HG02840 (cell line): ENCODE measurements around the gene B9D2.
"Not testable (repeated sequence)": the region's sequence is repeated elsewhere in the genome, so short reads cannot be mapped to it uniquely, and the experiment has no call there.

Source experiments
- ATAC-seq: cut with Tn5 transposase; IDR thresholded peaks from one replicate; pipeline ENCODE4 v1.9.1; 2021; ENCODE audit warnings: mild to moderate bottlenecking, moderate library complexity, moderate number of reproducible peaks; ENCODE audit not compliant: unreplicated experiment, low FRiP score

The B9D2 gene

GRCh38 chr19:41392775-41393174 lies 28.8 kb upstream of the B9D2 start:
- ATAC-seq: no peak

GRCh38 chr19:41391618-41392017 lies 27.7 kb upstream of the B9D2 start:
- no peak for ATAC-seq

- ATAC-seq: no peak
These were observed 22.5 kb upstream of the B9D2 start for GRCh38 chr19:41386442-41386841.

GRCh38 chr19:41384351-41384750 lies 20.4 kb upstream of the B9D2 start:
- no peak for ATAC-seq

- not testable (repeated sequence) for ATAC-seq
These were observed 17.6 kb upstream of the B9D2 start for GRCh38 chr19:41381536-41381935.

DNA sequence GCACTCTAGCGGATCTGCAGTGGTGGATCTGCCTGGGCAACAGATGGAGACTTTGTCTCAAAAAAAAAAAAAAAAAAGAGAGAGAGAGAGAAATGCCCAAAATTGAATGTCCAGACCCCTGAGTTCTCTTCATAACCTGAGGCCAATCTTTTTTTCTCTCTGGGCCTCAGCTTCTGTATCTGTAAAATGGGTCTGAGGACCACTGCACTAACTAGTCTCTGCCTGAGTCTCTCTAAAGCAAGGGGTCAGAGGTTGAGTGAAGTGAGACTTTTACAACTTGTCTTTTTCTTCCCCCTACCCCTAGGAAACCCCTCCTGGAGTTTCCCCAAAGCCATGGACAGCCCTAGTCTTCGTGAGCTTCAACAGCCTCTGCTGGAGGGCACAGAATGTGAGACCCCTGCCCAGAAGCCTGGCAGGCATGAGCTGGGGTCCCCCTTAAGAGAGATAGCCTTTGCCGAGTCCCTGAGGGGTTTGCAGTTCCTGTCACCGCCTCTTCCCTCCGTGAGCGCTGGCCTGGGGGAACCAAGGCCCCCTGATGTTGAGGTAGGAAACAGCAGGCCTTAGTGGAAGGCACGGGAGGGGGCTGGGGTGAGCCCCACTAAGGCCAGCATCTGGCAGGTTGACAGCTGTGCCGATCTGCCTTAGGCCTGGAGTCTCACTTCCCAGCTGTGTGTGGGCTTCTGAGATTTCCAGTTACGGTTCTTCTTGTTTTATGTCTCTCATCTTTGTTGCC lies 14.2 kb upstream of the B9D2 start:
- no peak for ATAC-seq

DNA sequence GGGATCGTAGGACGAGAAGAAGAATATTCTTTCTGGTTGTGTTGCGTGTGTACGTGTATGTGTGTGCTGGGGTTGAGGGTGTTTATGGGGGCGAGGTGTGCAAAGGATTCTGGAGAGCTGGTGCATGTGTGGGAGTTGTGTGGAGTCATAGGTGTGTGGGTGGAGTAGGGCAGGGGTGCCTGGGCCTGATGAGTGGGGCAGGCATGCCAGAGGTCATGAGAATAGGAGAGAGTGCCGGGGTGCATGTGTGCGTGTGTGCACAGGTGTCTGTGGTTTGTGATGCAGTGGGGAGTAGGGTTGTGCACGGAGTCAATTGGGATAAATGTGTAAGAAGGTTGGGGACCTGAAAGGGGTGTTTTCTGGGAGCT lies 13.0 kb upstream of the B9D2 start:
- ATAC-seq: no peak

GRCh38 chr19:41376241-41376997 lies 12.5 kb upstream of the B9D2 start, which contains the start of gene TMEM91:
TMEM91 (plus strand) TSS chr19:41376533; CDS start chr19:41378310, 1,777 bp downstream.
- no peak for ATAC-seq

GRCh38 chr19:41373993-41374392 lies 10.0 kb upstream of the B9D2 start:
- no peak for ATAC-seq

- ATAC-seq: no peak
These were observed 8.6 kb upstream of the B9D2 start for GRCh38 chr19:41372501-41372900.

DNA sequence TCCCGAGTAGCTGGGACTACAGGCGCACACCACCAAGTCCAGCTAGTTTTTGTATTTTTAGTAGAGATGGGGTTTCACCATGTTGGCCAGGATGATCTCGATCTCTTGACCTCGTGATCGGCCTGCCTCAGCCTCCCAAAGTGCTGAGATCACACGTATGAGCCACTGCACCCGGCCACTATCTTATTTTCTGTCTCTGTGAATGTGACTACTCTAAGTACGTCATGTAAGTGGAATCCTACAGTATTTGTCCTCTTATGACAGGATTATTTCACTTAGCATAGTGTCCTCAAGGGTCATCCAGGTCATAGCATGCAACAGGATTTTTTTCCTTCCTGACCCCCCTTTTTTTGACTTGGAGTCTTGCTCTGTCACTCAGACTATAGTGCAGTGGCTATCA lies 7.6 kb upstream of the B9D2 start:
- no peak for ATAC-seq

DNA sequence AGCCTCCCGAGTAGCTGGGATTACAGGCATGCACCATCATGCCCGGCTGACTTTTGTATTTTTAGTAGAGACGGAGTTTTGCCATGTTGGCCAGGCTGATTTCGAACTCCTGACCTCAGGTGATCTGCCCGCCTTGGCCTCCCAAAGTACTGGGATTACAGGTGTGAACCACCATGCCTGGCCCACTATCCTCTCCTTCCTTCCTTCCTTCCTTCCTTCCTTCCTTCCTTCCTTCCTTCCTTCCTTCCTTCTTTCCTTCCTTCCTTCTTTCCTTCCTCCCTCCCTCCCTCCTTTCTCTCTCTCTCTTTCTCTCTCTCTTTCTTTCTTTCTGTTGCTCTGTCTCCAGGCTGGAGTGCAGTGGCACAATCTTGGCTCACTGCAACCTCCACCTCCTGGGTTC lies 7.2 kb upstream of the B9D2 start:
- ATAC-seq: not testable (repeated sequence)

- ATAC-seq: no peak
These were observed 5.8 kb upstream of the B9D2 start for GRCh38 chr19:41369769-41370168.

DNA sequence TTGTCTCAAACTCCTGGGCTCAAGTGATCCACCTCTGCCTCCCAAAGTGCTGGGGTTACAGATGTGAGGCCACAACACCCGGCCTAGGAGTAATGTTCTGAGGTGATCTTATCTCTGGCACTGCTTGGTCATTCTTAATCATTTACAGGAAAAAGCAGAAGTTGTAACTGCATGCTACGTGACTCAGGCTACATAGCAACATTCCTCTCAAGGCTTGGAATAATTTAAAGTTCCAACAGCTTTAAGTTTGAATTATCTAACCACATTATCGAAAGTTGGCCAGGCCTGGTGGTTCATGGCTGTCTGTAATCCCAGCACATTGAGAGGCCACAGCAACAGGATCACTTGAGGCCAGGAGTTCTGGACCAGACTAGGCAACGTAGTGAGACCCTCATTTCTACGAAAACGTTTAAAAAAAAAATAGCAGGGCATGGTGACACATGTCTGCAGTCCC lies 3.9 kb upstream of the B9D2 start:
- no peak for ATAC-seq

DNA sequence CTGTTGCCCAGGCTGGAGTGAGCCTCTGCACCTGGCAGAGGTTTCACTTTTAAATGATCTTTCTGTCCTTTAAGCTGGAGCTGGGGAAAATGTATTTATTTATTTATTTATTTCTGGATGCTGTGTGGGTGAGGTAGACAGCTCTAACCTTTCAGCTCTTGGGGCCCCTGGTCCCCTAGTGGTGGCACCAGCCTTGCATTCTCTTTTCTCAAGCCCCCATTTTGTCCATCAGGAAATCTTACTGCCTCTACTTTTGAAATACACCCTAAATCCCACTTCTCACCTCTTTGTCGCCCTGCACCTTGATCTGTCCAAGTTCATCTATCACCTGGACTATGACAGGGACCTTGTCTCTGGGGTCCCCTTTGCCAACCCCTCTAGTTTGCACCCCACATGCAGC lies 2.1 kb upstream of the B9D2 start:
- no peak for ATAC-seq

DNA sequence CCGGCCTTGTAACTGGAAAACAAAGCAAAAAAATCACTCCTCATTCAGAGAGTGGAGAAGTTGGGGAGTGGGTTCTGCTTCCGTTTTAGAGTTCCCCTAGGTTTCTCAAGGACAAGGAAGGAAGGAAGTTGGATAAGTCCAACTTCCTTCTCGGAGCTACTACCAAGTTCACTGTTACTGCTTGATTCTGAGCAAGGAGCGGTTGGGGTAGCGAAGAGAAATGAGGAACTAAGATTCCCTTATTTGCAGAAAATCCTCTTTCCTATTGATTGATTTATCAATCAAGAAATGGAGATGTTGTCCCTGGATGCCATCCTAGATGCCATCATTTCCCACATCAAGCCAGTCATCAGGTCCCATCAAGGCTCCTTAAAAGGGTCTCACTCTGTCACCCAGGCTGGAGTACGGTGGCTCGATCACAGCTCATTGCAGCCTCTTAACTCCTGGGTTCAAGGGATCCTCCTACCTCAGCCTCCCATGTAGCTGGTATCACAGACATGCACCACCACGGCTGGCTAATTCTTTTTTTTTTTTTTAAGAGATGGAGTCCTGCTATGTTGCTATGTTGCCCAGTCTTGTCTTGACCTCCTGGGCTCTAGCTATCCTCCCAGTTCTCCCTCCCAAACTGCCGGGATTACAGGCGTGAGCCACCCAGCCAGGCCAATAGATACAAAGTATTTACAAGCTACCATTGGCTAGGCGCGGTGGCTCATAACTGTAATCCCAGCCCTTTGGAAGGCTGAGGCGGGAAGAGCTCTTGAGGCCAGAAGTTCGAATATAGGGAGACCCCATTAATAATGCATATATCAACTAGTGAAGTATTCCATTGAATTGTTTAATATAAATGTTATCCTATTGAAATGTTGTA lies 809 bp upstream of the B9D2 start:
- ATAC-seq: no peak

DNA sequence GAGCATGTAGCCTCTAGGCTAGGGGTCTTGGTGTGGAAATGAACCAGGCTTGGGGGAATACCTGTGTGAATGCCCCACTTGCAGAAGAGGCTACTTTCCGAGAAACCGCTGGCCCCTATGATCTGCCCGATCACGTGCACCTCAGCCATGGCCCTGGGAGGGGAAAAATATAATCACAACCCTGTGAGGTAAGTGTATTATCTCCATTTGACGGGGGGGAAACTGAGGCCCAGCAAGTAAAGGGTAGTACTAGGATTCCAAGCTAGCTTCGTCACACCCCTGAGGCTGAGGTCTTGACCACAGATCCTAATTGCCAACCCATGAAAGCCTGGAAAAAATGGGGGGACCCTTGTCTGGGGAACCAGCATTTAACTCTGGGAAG lies 587 bp downstream of the B9D2 start:
- ATAC-seq: no peak

DNA sequence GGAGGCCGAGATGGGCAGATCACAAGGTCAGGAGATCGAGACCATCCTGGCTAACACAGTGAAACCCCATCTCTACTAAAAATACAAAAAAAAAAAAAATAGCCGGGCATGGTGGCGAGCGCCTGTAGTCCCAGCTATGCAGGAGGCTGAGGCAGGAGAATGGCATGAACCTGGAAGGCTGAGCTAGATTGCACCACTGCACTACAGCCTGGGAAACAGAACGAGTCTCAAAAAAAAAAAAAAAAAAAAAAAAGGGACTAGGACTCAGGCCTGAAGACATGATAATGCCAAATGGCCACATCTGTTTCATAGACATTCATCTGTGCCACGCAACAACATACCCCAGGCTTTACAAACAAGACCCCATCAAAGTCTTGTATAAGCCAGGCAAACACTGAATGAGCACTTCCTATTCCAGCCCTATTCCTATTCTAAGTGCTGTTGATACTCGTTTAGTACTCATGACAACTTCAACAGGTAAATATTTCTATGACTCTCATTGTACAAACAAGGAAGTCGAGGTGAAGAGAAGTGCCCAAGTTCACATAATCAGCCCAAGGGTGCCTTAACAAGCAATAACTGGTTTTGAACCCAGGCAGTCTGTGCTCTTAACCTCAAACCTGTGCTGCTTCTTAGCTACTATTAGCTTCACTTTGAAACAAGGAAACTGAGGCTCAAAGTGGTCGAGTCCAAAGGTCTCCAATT lies 1.7 kb downstream of the B9D2 start:
- no peak for ATAC-seq

DNA sequence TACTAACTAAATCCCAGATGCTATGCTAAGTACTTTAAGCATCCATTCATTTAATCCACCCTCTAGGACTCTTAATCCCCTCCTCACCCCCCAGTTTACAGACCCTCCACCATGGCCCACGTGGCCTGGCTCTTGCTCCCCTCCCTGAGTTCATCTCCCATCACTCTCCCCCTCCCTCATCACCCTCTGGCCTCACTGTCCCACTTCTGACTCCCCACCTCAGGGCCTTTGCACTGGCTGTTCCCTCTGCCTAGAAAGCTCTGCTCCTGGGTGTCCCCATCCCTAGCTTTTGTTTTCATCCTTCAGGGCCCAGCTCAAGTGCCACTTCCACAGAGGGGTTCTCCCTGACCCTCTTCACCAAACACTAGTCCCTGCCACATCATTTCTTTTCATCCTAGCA lies 4.2 kb downstream of the B9D2 start:
- no peak for ATAC-seq

DNA sequence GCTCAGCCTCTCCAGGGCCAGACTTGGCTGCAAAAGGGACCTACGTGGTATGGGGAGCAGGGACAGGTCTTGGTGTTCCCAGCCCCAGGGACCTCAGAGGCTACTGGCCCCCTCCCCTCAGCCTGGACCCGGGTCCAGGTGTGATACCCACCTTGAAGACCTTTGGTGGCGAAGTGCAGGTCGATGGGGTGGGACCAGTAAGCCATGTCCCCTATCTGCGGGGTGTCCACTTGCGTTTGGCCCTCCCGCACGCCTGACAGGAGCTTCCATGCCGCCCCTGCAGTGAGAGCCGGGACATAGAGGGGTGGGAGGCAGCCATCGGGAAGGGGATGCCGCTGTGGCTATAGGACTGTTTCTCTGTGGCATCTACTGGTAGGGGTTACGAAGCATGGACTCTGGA lies 6.2 kb downstream of the B9D2 start:
- no peak for ATAC-seq
